ENCODE measurements around the gene NPTN.
"Not testable (repeated sequence)": the region's sequence is repeated elsewhere in the genome, so short reads cannot be mapped to it uniquely, and the experiment has no call there.

Gene NPTN

DNA sequence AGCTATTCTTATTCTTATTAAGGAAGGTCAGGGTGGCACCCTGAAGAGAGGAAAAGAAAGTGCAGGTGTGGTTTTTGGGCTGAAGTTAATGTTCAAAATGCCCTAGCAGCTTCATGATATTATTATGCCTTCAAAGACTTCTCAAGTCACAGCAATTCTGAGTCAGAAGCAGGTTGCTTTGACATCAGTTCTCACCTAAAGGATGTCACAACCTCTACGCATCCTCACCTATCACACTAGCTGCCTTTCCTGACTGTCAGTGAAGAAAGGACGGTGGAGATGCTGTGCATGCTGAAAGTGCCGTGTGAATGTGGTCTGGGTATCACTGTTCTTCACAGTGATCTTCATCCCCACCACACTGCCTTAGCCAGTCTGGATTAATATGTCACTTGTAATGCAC lies 49.6 kb downstream of the NPTN start:
- ATAC-seq: no peak
- TF ChIP-seq, protein P1, sequence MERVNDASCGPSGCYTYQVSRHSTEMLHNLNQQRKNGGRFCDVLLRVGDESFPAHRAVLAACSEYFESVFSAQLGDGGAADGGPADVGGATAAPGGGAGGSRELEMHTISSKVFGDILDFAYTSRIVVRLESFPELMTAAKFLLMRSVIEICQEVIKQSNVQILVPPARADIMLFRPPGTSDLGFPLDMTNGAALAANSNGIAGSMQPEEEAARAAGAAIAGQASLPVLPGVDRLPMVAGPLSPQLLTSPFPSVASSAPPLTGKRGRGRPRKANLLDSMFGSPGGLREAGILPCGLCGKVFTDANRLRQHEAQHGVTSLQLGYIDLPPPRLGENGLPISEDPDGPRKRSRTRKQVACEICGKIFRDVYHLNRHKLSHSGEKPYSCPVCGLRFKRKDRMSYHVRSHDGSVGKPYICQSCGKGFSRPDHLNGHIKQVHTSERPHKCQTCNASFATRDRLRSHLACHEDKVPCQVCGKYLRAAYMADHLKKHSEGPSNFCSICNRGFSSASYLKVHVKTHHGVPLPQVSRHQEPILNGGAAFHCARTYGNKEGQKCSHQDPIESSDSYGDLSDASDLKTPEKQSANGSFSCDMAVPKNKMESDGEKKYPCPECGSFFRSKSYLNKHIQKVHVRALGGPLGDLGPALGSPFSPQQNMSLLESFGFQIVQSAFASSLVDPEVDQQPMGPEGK (CRISPR knock-in tag; IDR thresholded peaks at IDR 0.05; ENCODE audit: borderline replicate concordance): no peak
- TF ChIP-seq ZNF8 (CRISPR knock-in tag; IDR thresholded peaks at IDR 0.05) (no peak), ZFP30 (CRISPR knock-in tag; IDR thresholded peaks at IDR 0.05) (no peak), ARNTL (CRISPR knock-in tag; IDR thresholded peaks at IDR 0.05; ENCODE audit: borderline replicate concordance, low read depth) (no peak), RARB (CRISPR knock-in tag; IDR thresholded peaks at IDR 0.05) (no peak), ZC3H10 (CRISPR knock-in tag; IDR thresholded peaks at IDR 0.05) (no peak), BACH2 (CRISPR knock-in tag; IDR thresholded peaks at IDR 0.05; ENCODE audit: borderline replicate concordance) (no peak), TOX (CRISPR knock-in tag; IDR thresholded peaks at IDR 0.05; ENCODE audit: borderline replicate concordance) (no peak)
- TF ChIP-seq, protein P2, sequence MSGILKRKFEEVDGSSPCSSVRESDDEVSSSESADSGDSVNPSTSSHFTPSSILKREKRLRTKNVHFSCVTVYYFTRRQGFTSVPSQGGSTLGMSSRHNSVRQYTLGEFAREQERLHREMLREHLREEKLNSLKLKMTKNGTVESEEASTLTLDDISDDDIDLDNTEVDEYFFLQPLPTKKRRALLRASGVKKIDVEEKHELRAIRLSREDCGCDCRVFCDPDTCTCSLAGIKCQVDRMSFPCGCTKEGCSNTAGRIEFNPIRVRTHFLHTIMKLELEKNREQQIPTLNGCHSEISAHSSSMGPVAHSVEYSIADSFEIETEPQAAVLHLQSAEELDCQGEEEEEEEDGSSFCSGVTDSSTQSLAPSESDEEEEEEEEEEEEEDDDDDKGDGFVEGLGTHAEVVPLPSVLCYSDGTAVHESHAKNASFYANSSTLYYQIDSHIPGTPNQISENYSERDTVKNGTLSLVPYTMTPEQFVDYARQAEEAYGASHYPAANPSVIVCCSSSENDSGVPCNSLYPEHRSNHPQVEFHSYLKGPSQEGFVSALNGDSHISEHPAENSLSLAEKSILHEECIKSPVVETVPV (CRISPR knock-in tag; IDR thresholded peaks at IDR 0.05): no peak

- no peak for TF ChIP-seq ISL1 (CRISPR knock-in tag; IDR thresholded peaks at IDR 0.05)
- TF ChIP-seq, protein P3, sequence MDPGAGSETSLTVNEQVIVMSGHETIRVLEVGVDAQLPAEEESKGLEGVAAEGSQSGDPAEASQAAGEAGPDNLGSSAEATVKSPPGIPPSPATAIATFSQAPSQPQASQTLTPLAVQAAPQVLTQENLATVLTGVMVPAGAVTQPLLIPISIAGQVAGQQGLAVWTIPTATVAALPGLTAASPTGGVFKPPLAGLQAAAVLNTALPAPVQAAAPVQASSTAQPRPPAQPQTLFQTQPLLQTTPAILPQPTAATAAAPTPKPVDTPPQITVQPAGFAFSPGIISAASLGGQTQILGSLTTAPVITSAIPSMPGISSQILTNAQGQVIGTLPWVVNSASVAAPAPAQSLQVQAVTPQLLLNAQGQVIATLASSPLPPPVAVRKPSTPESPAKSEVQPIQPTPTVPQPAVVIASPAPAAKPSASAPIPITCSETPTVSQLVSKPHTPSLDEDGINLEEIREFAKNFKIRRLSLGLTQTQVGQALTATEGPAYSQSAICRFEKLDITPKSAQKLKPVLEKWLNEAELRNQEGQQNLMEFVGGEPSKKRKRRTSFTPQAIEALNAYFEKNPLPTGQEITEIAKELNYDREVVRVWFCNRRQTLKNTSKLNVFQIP (CRISPR knock-in tag; IDR thresholded peaks at IDR 0.05; ENCODE audit: borderline replicate concordance, low read depth): no peak
- TF ChIP-seq ZNF8 (CRISPR knock-in tag; IDR thresholded peaks at IDR 0.05): no peak
- no peak for TF ChIP-seq TOX (CRISPR knock-in tag; IDR thresholded peaks at IDR 0.05; ENCODE audit: borderline replicate concordance)
- no peak for TF ChIP-seq ZNF565 (CRISPR knock-in tag; conservative IDR thresholded peaks at IDR 0.05; ENCODE audit: low read depth)
- no peak for TF ChIP-seq SNAI2 (CRISPR knock-in tag; IDR thresholded peaks at IDR 0.05)
- TF ChIP-seq, protein P4, sequence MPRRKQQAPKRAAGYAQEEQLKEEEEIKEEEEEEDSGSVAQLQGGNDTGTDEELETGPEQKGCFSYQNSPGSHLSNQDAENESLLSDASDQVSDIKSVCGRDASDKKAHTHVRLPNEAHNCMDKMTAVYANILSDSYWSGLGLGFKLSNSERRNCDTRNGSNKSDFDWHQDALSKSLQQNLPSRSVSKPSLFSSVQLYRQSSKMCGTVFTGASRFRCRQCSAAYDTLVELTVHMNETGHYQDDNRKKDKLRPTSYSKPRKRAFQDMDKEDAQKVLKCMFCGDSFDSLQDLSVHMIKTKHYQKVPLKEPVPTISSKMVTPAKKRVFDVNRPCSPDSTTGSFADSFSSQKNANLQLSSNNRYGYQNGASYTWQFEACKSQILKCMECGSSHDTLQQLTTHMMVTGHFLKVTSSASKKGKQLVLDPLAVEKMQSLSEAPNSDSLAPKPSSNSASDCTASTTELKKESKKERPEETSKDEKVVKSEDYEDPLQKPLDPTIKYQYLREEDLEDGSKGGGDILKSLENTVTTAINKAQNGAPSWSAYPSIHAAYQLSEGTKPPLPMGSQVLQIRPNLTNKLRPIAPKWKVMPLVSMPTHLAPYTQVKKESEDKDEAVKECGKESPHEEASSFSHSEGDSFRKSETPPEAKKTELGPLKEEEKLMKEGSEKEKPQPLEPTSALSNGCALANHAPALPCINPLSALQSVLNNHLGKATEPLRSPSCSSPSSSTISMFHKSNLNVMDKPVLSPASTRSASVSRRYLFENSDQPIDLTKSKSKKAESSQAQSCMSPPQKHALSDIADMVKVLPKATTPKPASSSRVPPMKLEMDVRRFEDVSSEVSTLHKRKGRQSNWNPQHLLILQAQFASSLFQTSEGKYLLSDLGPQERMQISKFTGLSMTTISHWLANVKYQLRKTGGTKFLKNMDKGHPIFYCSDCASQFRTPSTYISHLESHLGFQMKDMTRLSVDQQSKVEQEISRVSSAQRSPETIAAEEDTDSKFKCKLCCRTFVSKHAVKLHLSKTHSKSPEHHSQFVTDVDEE (CRISPR knock-in tag; IDR thresholded peaks at IDR 0.05): no peak
- TF ChIP-seq ARNTL (CRISPR knock-in tag; IDR thresholded peaks at IDR 0.05; ENCODE audit: borderline replicate concordance, low read depth): no peak
- ATAC-seq: no peak
These were observed 50.3 kb downstream of the NPTN start for GRCh38 chr15:73582851-73583379.

DNA sequence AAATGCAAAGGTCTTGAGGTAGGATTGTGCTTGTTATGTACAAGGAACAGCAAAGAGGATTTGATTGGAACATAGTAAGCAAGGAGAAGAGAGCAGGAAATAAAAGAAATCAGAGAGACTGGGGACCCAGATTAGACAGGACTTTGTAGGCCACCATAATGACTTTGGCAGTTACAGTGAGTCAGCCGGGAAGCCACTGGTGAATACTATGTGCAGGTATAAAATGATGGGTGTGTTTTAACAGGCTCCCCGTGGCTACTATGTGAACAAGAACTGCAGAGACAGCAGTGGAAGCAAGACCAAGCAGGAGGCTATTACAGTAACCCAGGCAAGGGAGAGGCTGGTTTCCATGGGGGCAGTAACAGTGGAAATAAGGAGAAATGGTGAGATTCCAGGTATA lies 55.2 kb downstream of the NPTN start:
- TF ChIP-seq, protein P4 (CRISPR knock-in tag; IDR thresholded peaks at IDR 0.05): no peak
- TF ChIP-seq PPARA (CRISPR knock-in tag; IDR thresholded peaks at IDR 0.05; ENCODE audit: borderline replicate concordance) (no peak), BACH2 (CRISPR knock-in tag; IDR thresholded peaks at IDR 0.05; ENCODE audit: borderline replicate concordance) (no peak), ZFP3 (CRISPR knock-in tag; IDR thresholded peaks at IDR 0.05) (no peak), ISL1 (CRISPR knock-in tag; IDR thresholded peaks at IDR 0.05) (no peak), ESRRG (CRISPR knock-in tag; IDR thresholded peaks at IDR 0.05) (no peak), CSDC2 (CRISPR knock-in tag; IDR thresholded peaks at IDR 0.05) (no peak), OSR1 (CRISPR knock-in tag; IDR thresholded peaks at IDR 0.05) (no peak)
- TF ChIP-seq, protein P5, sequence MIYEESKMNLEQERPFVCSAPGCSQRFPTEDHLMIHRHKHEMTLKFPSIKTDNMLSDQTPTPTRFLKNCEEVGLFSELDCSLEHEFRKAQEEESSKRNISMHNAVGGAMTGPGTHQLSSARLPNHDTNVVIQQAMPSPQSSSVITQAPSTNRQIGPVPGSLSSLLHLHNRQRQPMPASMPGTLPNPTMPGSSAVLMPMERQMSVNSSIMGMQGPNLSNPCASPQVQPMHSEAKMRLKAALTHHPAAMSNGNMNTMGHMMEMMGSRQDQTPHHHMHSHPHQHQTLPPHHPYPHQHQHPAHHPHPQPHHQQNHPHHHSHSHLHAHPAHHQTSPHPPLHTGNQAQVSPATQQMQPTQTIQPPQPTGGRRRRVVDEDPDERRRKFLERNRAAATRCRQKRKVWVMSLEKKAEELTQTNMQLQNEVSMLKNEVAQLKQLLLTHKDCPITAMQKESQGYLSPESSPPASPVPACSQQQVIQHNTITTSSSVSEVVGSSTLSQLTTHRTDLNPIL (CRISPR knock-in tag; IDR thresholded peaks at IDR 0.05; ENCODE audit: low read depth): no peak
- TF ChIP-seq, protein P1 (CRISPR knock-in tag; IDR thresholded peaks at IDR 0.05; ENCODE audit: borderline replicate concordance): no peak
- ATAC-seq: no peak

- not testable (repeated sequence) for ATAC-seq
These were observed 55.6 kb downstream of the NPTN start for GRCh38 chr15:73577593-73577992.
